Hepatocyte (in vitro differentiated cells): Measurements from ENCODE around the gene MAPRE2.

Experiments used
- CTCF ChIP-seq: fragments of 200-600 bp; sonication (generic); IDR thresholded peaks from 2 replicates; pipeline ENCODE4 v1.5.1; 2016; ENCODE audit warnings: antibody characterized with exemption, mild to moderate bottlenecking; ENCODE audit not compliant: poor library complexity
- EZH2 ChIP-seq: fragments of 200-600 bp; sonication (generic); IDR thresholded peaks from 2 replicates; pipeline ENCODE4 v1.6.1; 2016; ENCODE audit warnings: antibody characterized with exemption, mild to moderate bottlenecking, borderline replicate concordance

- TF ChIP-seq CTCF (no peak), EZH2 (no peak)
These were observed 81.5 kb downstream of the MAPRE2 start for GRCh38 chr18:35122586-35123224.
